LHCN-M2 (cell line): Measurements from ENCODE around the gene SASH1. TPM values are rescaled to one million over a fixed set of nuclear protein-coding genes. Genes with fewer than 3 reads are reported as not detected.

Experiments used
- DNase-seq: peaks from one replicate; pipeline ENCODE4 v3.0.0-alpha.2; 2012; ENCODE audit warnings: low read depth
- total RNA-seq: library from RNA; depleted of rRNA; stranded (reverse); fragments of >200 nt; gene quantifications from 2 replicates; pipeline ENCODE4 v1.2.3, GENCODE V29; 2014

SASH1 gene
- total RNA-seq, 1 experiment from 2014 or later: 29.8 TPM

DNA sequence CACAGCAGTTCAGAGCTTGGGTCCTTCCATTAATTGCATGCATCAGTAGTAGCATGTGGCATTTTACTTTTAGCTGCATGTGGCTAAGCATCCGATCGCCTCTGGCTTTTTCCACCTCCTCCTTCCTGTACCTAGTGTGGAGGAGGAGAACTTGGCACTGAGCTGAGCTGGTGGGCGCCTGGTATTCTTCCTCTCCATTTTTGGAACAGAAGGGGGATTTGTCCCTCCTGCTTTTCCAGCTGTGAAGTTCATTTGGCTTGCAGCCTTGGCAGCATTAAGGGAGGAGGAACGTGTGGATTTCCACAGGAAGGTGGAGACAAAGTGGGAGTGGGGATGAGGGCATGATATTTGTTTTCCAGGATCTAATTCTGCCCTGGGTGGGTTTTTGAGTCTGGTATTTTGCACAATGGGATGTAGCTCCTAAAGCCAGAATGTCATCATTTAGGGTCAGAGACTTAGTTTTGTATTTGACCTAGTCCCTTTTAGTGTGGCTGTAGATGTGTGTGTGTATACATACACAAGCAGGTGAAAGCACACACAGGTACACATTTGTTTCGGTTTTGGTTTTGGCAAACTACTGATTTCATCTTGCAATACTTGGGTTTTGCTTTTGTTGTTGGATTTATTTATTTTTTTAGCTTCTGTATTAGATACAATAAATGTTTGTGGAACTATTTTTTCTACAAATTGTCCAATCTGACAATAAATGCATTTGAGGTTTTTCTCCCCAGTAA is 90.0 kb downstream of the SASH1 start:
- no peak for DNase-seq

DNA sequence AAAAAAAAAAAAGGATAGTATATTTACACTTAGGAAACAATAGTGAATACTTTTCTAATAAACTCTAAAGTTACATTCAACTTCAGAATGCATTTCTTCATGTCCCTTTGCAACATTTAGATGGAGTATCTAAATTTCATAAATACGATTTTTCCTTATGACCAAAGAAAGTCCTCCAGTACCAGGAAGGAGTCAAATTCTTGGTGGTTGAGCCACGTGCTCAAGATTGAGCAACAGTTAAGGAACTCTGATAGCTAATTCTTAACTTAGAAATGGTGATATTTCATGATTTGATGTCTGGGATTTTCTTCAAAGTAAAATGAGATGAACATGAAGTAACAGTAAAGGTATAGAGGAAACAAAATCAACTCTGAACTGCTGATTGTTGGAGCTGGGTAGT is 92.7 kb downstream of the SASH1 start:
- peak; percentile 54 for DNase-seq

- no peak for DNase-seq
Observed at GRCh38 chr6:148436466-148436865, 93.8 kb downstream of the SASH1 start.

- peak; percentile 88 for DNase-seq
Observed at GRCh38 chr6:148438632-148439031, 96.0 kb downstream of the SASH1 start.

GRCh38 chr6:148440016-148440415 is 97.4 kb downstream of the SASH1 start:
- no peak for DNase-seq

- peak; percentile 98 for DNase-seq
Observed at GRCh38 chr6:148440877-148441453, 98.3 kb downstream of the SASH1 start.

- DNase-seq: peak; percentile 92
Observed at GRCh38 chr6:148441454-148441911, 98.8 kb downstream of the SASH1 start.

- no peak for DNase-seq
Observed at GRCh38 chr6:148443798-148444560, 101.3 kb downstream of the SASH1 start.

DNA sequence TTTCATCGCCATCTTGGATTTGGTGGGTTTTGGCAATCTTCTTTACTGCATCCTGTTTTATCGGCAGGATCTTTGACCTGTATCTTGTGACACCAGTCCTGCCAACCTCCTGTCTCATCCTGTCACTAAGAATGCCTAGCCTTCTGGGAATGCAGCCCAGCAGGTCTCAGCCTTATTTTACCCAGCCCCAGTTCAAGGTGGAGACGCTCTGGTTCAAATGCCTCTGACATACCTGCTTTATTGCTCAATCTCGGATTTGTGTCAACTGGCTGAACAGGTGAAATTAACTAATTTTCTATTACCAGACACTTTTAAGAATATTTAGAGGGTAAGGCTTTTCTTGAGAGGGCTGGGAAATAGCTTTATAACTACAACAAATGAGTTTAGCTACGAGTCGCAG is 102.5 kb downstream of the SASH1 start:
- no peak for DNase-seq

GRCh38 chr6:148445620-148446019 is 103.0 kb downstream of the SASH1 start:
- DNase-seq: peak; percentile 95

- no peak for DNase-seq
Observed at GRCh38 chr6:148446681-148447080, 104.0 kb downstream of the SASH1 start.

- DNase-seq: no peak
Observed at GRCh38 chr6:148447521-148448230, 105.0 kb downstream of the SASH1 start.

- no peak for DNase-seq
Observed at GRCh38 chr6:148448369-148449012, 105.9 kb downstream of the SASH1 start.

DNA sequence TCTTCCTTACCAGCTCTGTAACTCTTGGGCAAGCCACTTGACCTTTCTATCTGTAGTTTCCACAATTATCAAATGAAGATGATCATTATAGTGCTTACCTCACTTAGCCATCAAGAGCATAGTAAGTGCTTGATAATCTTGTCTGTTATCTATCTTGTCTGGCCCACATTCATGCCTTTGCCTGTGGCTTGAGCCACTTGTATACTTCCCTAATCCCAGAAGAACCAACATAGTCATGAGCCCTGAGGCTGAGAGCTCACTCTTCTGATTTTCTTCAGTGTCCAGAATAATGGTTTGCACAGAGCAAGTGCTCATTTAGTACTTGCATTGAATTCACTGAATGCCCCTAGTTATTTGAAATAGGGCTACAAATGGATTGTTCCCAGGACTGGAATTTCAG is 108.2 kb downstream of the SASH1 start:
- DNase-seq: no peak

DNA sequence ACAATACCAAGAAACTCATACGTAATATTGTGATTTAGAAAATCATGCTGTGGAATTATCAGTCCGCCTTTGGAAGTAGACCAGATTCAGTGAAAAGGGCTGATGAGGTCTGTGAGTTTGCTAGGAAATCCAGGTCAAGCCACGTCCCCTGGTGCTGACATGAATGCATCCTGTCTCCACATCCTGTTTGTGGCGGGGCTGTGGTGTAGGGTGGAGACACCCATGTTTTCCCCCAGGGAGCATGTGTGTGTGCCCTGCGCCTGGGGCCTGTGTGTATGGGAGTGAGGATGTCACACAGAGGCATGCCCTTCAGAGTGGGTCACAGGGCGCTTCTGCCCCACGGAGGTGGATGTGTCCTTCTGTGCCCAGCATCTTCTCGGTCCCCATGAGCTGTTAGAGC is 109.1 kb downstream of the SASH1 start:
- no peak for DNase-seq

- no peak for DNase-seq
Observed at GRCh38 chr6:148452876-148453275, 110.2 kb downstream of the SASH1 start.

GRCh38 chr6:148453906-148454305 is 111.3 kb downstream of the SASH1 start:
- no peak for DNase-seq

GRCh38 chr6:148455225-148455624 is 112.6 kb downstream of the SASH1 start:
- DNase-seq: peak; percentile 60

- DNase-seq: no peak
Observed at GRCh38 chr6:148455674-148456558, 113.3 kb downstream of the SASH1 start.

GRCh38 chr6:148457137-148457842 is 114.7 kb downstream of the SASH1 start:
- no peak for DNase-seq
